Adrenal gland (tissue), 5 donors: Measurements from ENCODE around the gene NUP155.

Experiments used
- POLR2A ChIP-seq, 2 donors: fragments of 450-650 bp; IDR thresholded peaks; one replicate each; pipeline ENCODE4 v1.6.1; 2017; ENCODE audit warnings: antibody characterized with exemption in 2 of 2, mild to moderate bottlenecking in 2 of 2, moderate library complexity in 1 of 2
- TF ChIP-seq, protein P1 (sequence below), 6 experiments: fragments of 450-650 bp in 4 of 6; fragments of 200-600 bp in 2 of 6; sonication (generic) in 1 of 6; IDR thresholded peaks; 1 replicate in 5 of 6; 2 replicates in 1 of 6; pipeline versions ENCODE4 v1.5.1 to v1.8.0; 2016 to 2021; ENCODE audit warnings: antibody characterized with exemption in 6 of 6, mild to moderate bottlenecking in 2 of 6, moderate library complexity in 1 of 6
- donor health status: DM: no; HTN: no; CAD: no.

- TF ChIP-seq, protein P1, sequence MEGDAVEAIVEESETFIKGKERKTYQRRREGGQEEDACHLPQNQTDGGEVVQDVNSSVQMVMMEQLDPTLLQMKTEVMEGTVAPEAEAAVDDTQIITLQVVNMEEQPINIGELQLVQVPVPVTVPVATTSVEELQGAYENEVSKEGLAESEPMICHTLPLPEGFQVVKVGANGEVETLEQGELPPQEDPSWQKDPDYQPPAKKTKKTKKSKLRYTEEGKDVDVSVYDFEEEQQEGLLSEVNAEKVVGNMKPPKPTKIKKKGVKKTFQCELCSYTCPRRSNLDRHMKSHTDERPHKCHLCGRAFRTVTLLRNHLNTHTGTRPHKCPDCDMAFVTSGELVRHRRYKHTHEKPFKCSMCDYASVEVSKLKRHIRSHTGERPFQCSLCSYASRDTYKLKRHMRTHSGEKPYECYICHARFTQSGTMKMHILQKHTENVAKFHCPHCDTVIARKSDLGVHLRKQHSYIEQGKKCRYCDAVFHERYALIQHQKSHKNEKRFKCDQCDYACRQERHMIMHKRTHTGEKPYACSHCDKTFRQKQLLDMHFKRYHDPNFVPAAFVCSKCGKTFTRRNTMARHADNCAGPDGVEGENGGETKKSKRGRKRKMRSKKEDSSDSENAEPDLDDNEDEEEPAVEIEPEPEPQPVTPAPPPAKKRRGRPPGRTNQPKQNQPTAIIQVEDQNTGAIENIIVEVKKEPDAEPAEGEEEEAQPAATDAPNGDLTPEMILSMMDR (IDR thresholded peaks at IDR 0.05) = no peak
- TF ChIP-seq POLR2A (IDR thresholded peaks at IDR 0.05) = no peak
Measured at GRCh38 chr5:37283214-37283820, 87.6 kb downstream of the NUP155 start.
